Hepatocyte (in vitro differentiated cells): ENCODE measurements around the gene RANBP1. TPM values are rescaled to one million over a fixed set of nuclear protein-coding genes. Genes with fewer than 3 reads are reported as not detected.

ENCODE experiments used
- DNase-seq: peaks from one replicate; pipeline ENCODE4 v3.0.0-alpha.2; 2016; ENCODE audit warnings: low spot score
- H2AFZ ChIP-seq: fragments of 200-600 bp; sonication (generic); 2 replicates; pipeline ENCODE4 v1.6.0; 2016; ENCODE audit warnings: antibody characterized with exemption, mild to moderate bottlenecking
- H3K27ac ChIP-seq: fragments of 200-600 bp; sonication (generic); 2 replicates; pipeline ENCODE4 v1.5.1; 2016; ENCODE audit warnings: mild to moderate bottlenecking
- H3K27me3 ChIP-seq: fragments of 200-600 bp; sonication (generic); 2 replicates; pipeline ENCODE4 v1.6.1; 2016
- H3K36me3 ChIP-seq: fragments of 200-600 bp; sonication (generic); replicated peaks from 2 replicates; pipeline ENCODE4 v1.5.1; 2016; ENCODE audit warnings: low read depth; ENCODE audit not compliant: insufficient read depth
- H3K4me1 ChIP-seq: fragments of 200-600 bp; sonication (generic); 2 replicates; pipeline ENCODE4 v1.5.1; 2016; ENCODE audit warnings: mild to moderate bottlenecking, moderate library complexity; ENCODE audit not compliant: insufficient read depth
- H3K4me2 ChIP-seq: fragments of 200-600 bp; sonication (generic); 2 replicates; pipeline ENCODE4 v1.6.0; 2016
- H3K4me3 ChIP-seq: fragments of 200-600 bp; sonication (generic); 2 replicates; pipeline ENCODE4 v1.5.1; 2016; ENCODE audit warnings: mild to moderate bottlenecking
- H3K79me2 ChIP-seq: fragments of 200-600 bp; sonication (generic); 2 replicates; pipeline ENCODE4 v1.6.0; 2017; ENCODE audit warnings: mild to moderate bottlenecking
- H3K9me2 ChIP-seq: fragments of 200-600 bp; sonication (generic); replicated peaks from 2 replicates; pipeline ENCODE4 v1.6.0; 2017; ENCODE audit warnings: mild to moderate bottlenecking; ENCODE audit not compliant: insufficient read depth
- H3K9me3 ChIP-seq: fragments of 200-600 bp; sonication (generic); 2 replicates; pipeline ENCODE4 v1.5.1; 2016; ENCODE audit warnings: low read depth, mild to moderate bottlenecking
- H4K20me1 ChIP-seq: fragments of 200-600 bp; sonication (generic); 2 replicates; pipeline ENCODE4 v1.6.0; 2016; ENCODE audit warnings: mild to moderate bottlenecking; ENCODE audit not compliant: insufficient read depth, poor library complexity, severe bottlenecking
- EZH2 ChIP-seq: fragments of 200-600 bp; sonication (generic); IDR thresholded peaks from 2 replicates; pipeline ENCODE4 v1.6.1; 2016; ENCODE audit warnings: antibody characterized with exemption, mild to moderate bottlenecking, borderline replicate concordance
- EZH2phosphoT487 ChIP-seq: fragments of 200-600 bp; sonication (generic); IDR thresholded peaks from one replicate; pipeline ENCODE4 v1.6.1; 2018; ENCODE audit warnings: antibody characterized with exemption, mild to moderate bottlenecking, low read depth, moderate library complexity; ENCODE audit not compliant: unreplicated experiment, severe bottlenecking
- WGBS: methylation state at CpG from one replicate; pipeline ENCODE4 v1.1.6; 2016; ENCODE audit warnings: low lambda C conversion rate; ENCODE audit errors: missing lambda C conversion rate; 5-methylcytosine and 5-hydroxymethylcytosine counted together
- polyA plus RNA-seq: library from polyadenylated mRNA; unstranded; fragments of >200 nt; fragmentation: Nextera tagmentation; extraction: Ambion mirVana; gene quantifications from 2 replicates; pipeline ENCODE4 v1.2.1, GENCODE V29; 2016
- total RNA-seq: library from RNA; depleted of rRNA; stranded (reverse); fragments of >200 nt; gene quantifications from 2 replicates; pipeline ENCODE4 v1.2.3, GENCODE V29; 2014
- TF ChIP-seq, protein P1 (sequence below): fragments of 200-600 bp; sonication (generic); IDR thresholded peaks from 2 replicates; pipeline ENCODE4 v1.5.1; 2016; ENCODE audit warnings: antibody characterized with exemption, mild to moderate bottlenecking; ENCODE audit not compliant: poor library complexity

Gene RANBP1
- total and polyA plus RNA-seq, 2 experiments from 2014 or later: 189 to 227 TPM

DNA sequence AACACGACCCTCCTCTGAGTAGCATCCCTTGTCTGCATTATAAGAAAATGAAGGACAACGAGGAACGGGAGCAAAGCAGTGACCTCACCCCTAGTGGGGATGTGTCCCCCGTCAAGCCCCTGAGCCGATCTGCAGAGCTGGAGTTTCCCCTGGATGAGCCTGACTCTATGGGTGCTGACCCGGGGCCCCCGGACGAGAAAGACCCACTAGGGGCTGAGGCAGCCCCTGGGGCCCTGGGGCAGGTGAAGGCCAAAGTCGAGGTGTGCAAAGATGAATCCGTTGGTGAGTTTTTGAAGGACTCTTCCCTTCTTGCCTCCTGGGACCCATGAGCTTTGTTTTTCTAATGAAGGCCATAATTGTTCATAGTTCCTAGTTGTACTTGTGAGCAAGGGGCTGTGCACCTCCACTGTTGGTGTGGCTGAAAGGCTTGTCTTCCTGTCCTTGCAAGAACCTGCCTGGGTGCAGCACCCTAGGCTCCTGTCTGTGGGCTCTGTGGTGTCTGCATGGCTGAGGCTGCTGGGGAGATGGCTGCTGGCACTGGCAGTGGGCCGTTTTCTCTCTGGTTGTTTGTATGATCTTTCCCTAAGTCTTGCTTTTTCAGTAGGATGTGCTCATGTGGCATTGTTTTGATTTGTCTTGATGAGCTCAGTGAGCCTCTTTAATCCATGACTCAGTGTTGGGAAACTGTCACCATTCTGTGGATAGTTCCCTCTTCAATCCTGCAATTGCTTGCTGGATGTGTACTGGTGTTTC lies 25.8 kb upstream of the RANBP1 start:
- H3K9me3 ChIP-seq: no peaks in the 10 kb centered on the region
- no peaks in the 10 kb centered on the region for H3K27me3 ChIP-seq
- H3K9me2 ChIP-seq: no peaks in the 10 kb centered on the region
- H2AFZ ChIP-seq: no peak overlapping the region
- H3K36me3 ChIP-seq: no peaks in the 10 kb centered on the region
- no peak overlapping the region for H3K4me3 ChIP-seq
- H4K20me1 ChIP-seq: peaks cover 12% of the 10 kb centered on the region
- 96% methylated on average over 11 of the region's 11 CpGs for WGBS
- H3K27ac ChIP-seq: no peak overlapping the region
- TF ChIP-seq, protein P1, sequence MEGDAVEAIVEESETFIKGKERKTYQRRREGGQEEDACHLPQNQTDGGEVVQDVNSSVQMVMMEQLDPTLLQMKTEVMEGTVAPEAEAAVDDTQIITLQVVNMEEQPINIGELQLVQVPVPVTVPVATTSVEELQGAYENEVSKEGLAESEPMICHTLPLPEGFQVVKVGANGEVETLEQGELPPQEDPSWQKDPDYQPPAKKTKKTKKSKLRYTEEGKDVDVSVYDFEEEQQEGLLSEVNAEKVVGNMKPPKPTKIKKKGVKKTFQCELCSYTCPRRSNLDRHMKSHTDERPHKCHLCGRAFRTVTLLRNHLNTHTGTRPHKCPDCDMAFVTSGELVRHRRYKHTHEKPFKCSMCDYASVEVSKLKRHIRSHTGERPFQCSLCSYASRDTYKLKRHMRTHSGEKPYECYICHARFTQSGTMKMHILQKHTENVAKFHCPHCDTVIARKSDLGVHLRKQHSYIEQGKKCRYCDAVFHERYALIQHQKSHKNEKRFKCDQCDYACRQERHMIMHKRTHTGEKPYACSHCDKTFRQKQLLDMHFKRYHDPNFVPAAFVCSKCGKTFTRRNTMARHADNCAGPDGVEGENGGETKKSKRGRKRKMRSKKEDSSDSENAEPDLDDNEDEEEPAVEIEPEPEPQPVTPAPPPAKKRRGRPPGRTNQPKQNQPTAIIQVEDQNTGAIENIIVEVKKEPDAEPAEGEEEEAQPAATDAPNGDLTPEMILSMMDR: no peak
- no peak for TF ChIP-seq EZH2
- TF ChIP-seq EZH2phosphoT487: no peak
- peaks cover 30% of the 10 kb centered on the region for H3K79me2 ChIP-seq
- peaks cover under 1% of the 10 kb centered on the region for H3K4me1 ChIP-seq
- no peak overlapping the region for H3K4me2 ChIP-seq
- no peak for DNase-seq

DNA sequence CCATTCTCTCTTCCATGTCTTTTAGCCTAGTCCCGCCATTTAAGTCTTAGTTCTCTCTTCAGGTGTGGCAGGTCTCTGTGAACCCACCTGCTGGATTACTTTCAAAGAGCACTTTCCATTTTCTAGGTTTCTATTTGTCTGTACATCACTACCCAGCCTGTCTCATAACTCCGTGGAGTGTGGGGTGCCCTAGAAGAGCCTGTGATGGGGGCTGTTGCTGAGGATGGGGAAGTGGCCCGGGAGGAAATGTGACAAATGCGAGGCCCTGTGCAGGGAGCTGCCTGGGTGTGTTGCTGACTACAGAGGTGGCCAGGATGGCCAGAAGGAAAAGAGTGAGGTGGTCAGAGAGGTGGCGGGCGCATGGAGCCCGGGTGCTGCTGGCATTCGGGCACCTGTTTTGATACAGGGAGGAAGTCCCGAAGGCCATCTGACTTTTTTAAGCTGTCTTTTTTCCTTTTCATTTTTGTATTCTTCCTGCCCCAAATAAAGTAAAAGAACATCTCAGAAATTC lies 25.1 kb upstream of the RANBP1 start:
- 98% methylated on average over 9 of the region's 9 CpGs for WGBS
- H3K9me2 ChIP-seq: no peaks in the 10 kb centered on the region
- H3K79me2 ChIP-seq: peaks cover 23% of the 10 kb centered on the region
- H3K36me3 ChIP-seq: no peaks in the 10 kb centered on the region
- H3K4me2 ChIP-seq: no peak overlapping the region
- H2AFZ ChIP-seq: no peak overlapping the region
- H4K20me1 ChIP-seq: peaks cover 6% of the 10 kb centered on the region
- no peaks in the 10 kb centered on the region for H3K4me1 ChIP-seq
- no peaks in the 10 kb centered on the region for H3K27me3 ChIP-seq
- no peak overlapping the region for H3K4me3 ChIP-seq
- no peak for TF ChIP-seq EZH2phosphoT487
- TF ChIP-seq, protein P1: no peak
- no peak for TF ChIP-seq EZH2
- no peaks in the 10 kb centered on the region for H3K9me3 ChIP-seq
- DNase-seq: no peak
- H3K27ac ChIP-seq: no peak overlapping the region

DNA sequence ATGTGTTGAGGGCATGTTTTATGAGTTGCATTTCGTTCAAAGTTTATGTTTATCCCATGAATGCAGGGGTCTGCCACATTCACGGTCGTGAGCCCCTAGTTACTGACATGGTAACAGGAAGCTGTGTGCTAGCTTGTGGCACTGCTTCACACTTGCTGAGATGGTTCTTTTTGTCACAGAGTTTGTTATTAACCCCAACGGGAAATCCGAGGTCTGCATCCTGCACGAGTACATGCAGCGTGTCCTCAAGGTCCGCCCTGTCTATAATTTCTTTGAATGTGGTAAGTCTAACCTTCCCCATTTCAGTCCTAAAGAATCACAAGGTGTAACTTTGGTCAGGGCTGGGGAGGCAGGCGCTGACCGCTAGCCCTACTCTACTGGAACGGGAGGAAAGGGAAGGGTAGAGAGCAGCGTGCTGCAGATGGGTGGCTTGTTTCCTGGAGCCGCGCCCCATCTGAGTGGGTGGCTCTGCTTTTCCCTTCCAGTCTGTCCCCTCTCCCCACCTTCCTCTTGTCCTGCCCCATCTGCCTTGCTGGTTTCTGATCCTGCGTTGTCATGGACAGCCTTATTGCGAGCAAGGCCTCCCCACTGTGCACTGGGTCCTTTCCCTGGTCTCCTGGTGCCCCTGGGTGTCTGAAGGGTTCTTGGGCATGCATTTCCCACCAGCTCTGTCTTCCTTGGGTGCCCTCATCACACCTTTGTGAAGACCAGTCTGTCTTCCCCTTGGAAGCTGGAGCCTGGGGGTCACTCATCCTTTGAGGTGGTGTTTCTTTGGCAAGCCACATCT lies 24.0 kb upstream of the RANBP1 start:
- no peaks in the 10 kb centered on the region for H4K20me1 ChIP-seq

More for the DNA sequence above, 24.0 kb upstream of the RANBP1 start:
- Histone ChIP-seq H3K9me3 (no peaks in the 10 kb centered on the region), H3K27me3 (no peaks in the 10 kb centered on the region), H3K4me1 (no peaks in the 10 kb centered on the region), H3K79me2 (peaks cover 22% of the 10 kb centered on the region), H3K27ac (no peak overlapping the region), H2AFZ (no peak overlapping the region), H3K4me3 (no peak overlapping the region), H3K4me2 (no peak overlapping the region), H3K9me2 (no peaks in the 10 kb centered on the region), H3K36me3 (no peaks in the 10 kb centered on the region)
- TF ChIP-seq, protein P1: no peak
- TF ChIP-seq EZH2 (no peak), EZH2phosphoT487 (no peak)
- DNase-seq: no peak
- WGBS: 98% methylated on average over 16 of the region's 16 CpGs
